Lower leg skin (tissue), 3 donors: ENCODE measurements around the gene ASH1L.
"Not testable (repeated sequence)": the region's sequence is repeated elsewhere in the genome, so short reads cannot be mapped to it uniquely, and the experiment has no call there.

Experiments
- CTCF ChIP-seq, 3 donors: fragments of 450-650 bp; IDR thresholded peaks; one replicate each; pipeline ENCODE4 v1.5.1; 2016; ENCODE audit warnings: antibody characterized with exemption in 3 of 3, mild to moderate bottlenecking in 3 of 3, moderate library complexity in 2 of 3
- POLR2A ChIP-seq, 2 donors: fragments of 450-650 bp; IDR thresholded peaks; one replicate each; pipeline ENCODE4 v1.6.1; 2016 to 2017; ENCODE audit warnings: antibody characterized with exemption in 2 of 2, mild to moderate bottlenecking in 1 of 2, moderate library complexity in 1 of 2

DNA sequence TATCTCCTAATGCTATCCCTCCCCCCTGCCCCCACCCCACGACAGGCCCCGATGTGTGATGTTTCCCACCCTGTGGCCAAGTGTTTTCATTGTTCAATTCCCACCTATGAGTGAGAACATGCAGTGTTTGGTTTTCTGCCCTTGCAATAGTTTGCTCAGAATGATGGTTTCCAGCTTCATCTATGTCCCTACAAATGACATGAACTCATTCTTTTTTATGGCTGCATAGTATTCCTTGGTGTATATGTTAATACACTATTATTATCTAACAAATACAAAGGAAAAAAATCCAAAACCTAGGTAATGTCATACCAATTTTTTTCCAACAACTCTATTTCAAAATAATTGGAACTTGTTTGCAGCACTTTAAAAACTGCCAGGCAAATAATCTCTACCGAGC, 56.6 kb downstream of the ASH1L start:
- not testable (repeated sequence) for TF ChIP-seq CTCF, POLR2A (IDR thresholded peaks at IDR 0.05)
